GM18867 (cell line): Measurements from ENCODE around the gene LPAR3.
"Not testable (repeated sequence)": the region's sequence is repeated elsewhere in the genome, so short reads cannot be mapped to it uniquely, and the experiment has no call there.

ENCODE experiments used
- ATAC-seq: cut with Tn5 transposase; IDR thresholded peaks from one replicate; pipeline ENCODE4 v1.9.1; 2021; ENCODE audit warnings: mild to moderate bottlenecking, moderate library complexity; ENCODE audit not compliant: unreplicated experiment

LPAR3 gene

GRCh38 chr1:84907095-84907827 is 14.3 kb upstream of the LPAR3 start:
- no peak for ATAC-seq

- not testable (repeated sequence) for ATAC-seq
These were observed 9.7 kb upstream of the LPAR3 start for GRCh38 chr1:84902727-84903126.

GRCh38 chr1:84899969-84900368 is 7.0 kb upstream of the LPAR3 start:
- no peak for ATAC-seq

- ATAC-seq = no peak
These were observed 3.3 kb upstream of the LPAR3 start for GRCh38 chr1:84896279-84896678.

GRCh38 chr1:84890566-84890965 is 2.4 kb downstream of the LPAR3 start:
- ATAC-seq = no peak

DNA sequence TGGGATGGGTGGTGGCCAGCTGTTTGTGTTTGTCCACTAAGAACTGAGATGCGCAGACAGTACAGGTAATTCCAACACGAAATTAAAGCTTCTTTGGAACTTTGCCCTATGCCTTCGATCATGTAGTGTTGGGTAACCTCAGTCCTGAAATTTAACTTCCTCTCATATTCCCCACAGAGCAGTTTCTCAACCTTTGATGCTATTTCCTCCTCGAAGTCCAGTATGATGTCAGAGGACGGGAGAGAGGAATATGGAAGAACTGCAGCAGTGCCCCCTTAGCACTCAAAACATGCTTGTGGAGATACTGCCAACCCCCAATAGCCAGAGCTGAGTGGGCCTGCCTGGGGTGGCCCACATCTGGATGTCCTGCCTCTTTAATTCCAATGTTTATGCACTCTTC is 3.6 kb downstream of the LPAR3 start:
- no peak for ATAC-seq

DNA sequence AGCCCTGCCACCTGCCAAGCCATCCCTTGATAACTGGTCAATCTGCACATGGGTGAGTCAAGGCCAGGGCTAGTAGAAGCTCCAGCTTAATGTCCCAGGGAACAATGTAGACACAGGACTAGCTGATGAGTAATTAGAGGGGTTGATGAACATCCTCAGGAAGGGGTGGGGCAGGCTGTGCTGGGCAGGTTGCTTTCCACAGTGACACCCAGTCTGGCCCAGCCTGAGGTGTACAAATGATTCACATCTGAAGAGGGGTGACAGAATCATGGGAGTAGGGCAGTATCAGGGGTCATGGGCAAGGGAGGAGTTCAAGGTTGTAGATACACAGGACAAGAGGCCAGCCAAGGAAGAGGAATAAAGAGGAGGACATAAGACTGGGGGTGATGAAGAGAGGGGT is 4.3 kb downstream of the LPAR3 start:
- no peak for ATAC-seq

GRCh38 chr1:84887261-84887934 is 5.6 kb downstream of the LPAR3 start:
- ATAC-seq = no peak

DNA sequence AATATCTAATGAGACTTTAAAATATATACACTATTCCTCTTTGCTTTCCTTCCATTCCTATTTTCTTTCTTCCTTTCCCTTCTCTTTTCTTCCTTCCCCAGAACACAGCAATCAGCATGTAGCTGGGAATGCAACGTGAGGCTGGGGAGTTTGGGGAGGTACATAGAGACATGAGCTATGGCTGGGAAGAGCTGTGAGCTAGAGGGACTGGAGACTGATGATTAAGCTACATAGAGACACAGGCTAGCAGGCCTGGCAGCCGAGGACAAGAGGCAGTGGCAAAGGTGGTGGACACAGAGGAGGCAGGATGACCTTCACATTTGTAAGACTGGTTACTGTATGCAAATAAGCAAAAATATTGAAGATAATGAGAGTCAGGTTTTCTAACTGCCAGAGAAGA is 7.5 kb downstream of the LPAR3 start:
- ATAC-seq = no peak

- no peak for ATAC-seq
These were observed 8.2 kb downstream of the LPAR3 start for GRCh38 chr1:84884671-84885389.

DNA sequence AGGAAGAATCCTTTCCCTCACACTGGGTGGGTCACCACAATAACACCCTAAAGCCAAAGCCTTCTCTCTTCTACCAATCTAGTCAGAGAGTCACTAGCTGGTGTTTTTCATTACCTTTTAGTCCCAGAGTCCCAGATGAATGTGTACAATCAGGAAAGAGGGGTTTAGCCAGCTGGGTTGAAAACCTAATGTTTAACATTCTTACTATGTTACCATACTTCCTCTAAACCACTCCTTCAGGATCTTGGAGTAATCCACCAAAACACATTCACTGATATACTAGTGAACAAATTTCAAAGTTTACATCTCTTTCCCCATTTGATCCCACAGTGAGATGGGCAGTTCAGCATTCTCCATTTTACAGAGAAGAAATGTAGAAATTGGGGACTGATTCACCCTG is 9.7 kb downstream of the LPAR3 start:
- ATAC-seq = no peak

GRCh38 chr1:84877592-84877991 is 15.4 kb downstream of the LPAR3 start:
- ATAC-seq = no peak

GRCh38 chr1:84876353-84876752 is 16.7 kb downstream of the LPAR3 start:
- peak; percentile 54 for ATAC-seq

DNA sequence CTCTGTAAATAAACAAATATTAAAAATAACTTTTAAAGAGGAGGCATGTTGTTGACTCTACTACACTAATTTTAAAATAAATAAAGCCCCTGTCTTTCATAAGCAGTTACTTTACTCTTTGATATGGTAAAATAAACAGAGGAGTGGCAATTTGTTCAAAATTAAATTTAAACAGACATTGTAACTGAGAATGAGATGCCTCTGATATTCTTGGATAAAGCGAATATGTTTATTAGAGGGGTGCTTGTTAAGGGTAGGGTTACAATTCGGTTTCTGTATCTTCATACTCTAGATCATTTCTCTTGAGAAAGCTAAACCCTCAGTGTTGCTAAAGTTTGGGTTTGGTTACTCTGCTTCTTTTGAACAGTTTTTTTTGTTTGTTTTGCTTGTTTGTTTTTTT is 19.6 kb downstream of the LPAR3 start:
- no peak for ATAC-seq

GRCh38 chr1:84872696-84873355 is 20.2 kb downstream of the LPAR3 start:
- ATAC-seq = no peak

- ATAC-seq = no peak
These were observed 21.8 kb downstream of the LPAR3 start for GRCh38 chr1:84871181-84871580.

DNA sequence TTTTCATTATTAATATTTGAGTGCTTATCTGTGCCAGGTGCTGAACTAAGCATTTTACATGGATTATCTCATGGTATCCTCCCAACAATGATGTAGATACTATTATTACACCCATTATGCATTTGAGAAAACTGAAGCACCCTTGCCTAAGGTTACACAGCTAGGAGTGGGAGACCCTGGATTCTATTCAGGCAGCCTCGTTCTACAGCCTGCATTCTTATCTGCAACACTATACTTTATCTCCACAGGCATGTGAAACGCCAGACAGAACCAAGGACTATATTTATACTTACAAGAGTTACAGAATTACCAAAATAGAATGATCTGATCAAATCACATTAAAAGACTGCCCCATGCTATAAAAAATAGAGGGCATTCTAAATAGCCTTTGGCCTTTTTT is 22.4 kb downstream of the LPAR3 start:
- ATAC-seq = no peak

- no peak for ATAC-seq
These were observed 23.3 kb downstream of the LPAR3 start for GRCh38 chr1:84869720-84870119.

DNA sequence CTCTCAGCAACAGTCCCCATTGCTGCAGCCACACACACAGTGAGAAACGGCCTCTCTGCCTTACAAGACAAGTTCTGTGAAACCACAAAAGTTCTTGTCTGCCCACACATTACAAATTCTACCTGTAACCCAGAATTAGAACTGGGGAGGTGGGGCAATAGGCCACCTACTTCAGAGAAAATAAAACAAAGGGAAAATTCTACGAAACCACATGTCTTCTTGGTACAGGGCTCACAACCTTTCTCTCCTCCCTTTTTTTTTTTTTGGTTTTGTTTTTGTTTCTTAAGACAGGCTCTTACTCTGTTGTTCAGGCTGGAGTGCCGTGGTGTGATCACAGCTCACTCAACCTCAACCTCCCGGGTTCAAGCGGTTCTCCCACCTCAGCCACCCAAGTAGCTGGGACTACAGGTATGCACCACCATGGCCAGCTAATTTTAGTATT is 30.2 kb downstream of the LPAR3 start:
- ATAC-seq = peak; percentile 90

- peak; percentile 37 for ATAC-seq
These were observed 30.9 kb downstream of the LPAR3 start for GRCh38 chr1:84861988-84862644.

DNA sequence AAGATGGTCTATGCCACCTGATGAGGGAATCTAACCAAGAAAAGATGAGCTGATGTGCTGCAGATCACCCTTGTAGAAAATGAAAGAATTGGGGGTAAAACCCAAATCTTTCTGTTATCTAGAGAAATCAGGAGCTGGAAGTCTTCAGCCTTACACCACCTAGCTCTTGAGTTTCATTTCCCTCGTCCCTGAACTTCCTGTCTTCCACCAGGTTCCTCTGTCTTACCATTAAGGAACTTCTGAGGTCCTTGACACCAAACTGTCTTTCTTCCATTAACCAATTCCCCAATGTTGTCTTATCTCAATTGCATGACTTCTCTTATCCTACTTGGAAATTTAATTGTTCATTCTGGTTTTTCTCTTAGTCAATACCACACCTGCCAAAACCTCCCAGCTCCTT is 31.5 kb downstream of the LPAR3 start:
- ATAC-seq = no peak
